ENCODE measurements around the gene CACNA2D1.
"Not testable (repeated sequence)": the region's sequence is repeated elsewhere in the genome, so short reads cannot be mapped to it uniquely, and the experiment has no call there.

The CACNA2D1 gene

DNA sequence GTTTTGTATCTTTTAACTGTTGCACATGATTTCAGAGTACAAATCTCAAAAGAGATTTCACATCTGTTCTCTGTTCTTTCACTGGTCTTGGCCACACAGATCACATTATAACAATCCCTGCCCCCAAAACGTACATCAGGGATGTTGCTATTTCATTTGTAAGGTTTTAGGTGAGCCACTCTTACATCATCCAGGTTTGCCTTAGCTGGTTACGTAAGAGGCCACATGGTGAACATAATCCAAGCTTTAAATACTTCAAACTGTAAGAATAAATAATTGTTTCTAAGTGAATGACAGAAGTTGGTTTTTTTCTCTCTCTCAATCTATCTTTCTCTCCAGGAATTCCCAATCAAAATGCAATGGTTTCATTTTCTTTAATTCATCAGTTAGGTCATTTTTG, 427.8 kb downstream of the CACNA2D1 start:
- Histone ChIP-seq H3K36me3 (ENCODE audit: control insufficient read depth, insufficient read depth, low read length) (no peaks in the 10 kb centered on the region), H3K9me3 (ENCODE audit: control insufficient read depth, insufficient read depth, low read length) (no peaks in the 10 kb centered on the region), H3K27me3 (ENCODE audit: control insufficient read depth, insufficient read depth, low read length) (no peaks in the 10 kb centered on the region), H3K27ac (ENCODE audit: low read length) (no peak overlapping the region), H3K4me1 (ENCODE audit: control insufficient read depth, insufficient read depth, low read length) (no peaks in the 10 kb centered on the region), H3K4me3 (ENCODE audit: low read length) (no peak overlapping the region)
- no peak for DNase-seq (ENCODE audit: low read depth, low spot score)
- WGBS (ENCODE audit: insufficient coverage, insufficient read length), result no CpG with 5 or more reads among the region's 2 CpGs

GRCh38 chr7:82014574-82014973, 429.0 kb downstream of the CACNA2D1 start:
- not testable (repeated sequence) for H3K4me3 ChIP-seq (ENCODE audit: low read length); H3K36me3 ChIP-seq (ENCODE audit: control insufficient read depth, insufficient read depth, low read length); H3K4me1 ChIP-seq (ENCODE audit: control insufficient read depth, insufficient read depth, low read length); DNase-seq (ENCODE audit: low read depth, low spot score); H3K27ac ChIP-seq (ENCODE audit: low read length); H3K9me3 ChIP-seq (ENCODE audit: control insufficient read depth, insufficient read depth, low read length); H3K27me3 ChIP-seq (ENCODE audit: control insufficient read depth, insufficient read depth, low read length)
- no CpG with 5 or more reads among the region's 9 CpGs for WGBS (ENCODE audit: insufficient coverage, insufficient read length)

- Histone ChIP-seq H3K36me3 (ENCODE audit: control insufficient read depth, insufficient read depth, low read length) (no peaks in the 10 kb centered on the region), H3K4me3 (ENCODE audit: low read length) (no peak overlapping the region), H3K27me3 (ENCODE audit: control insufficient read depth, insufficient read depth, low read length) (no peaks in the 10 kb centered on the region), H3K4me1 (ENCODE audit: control insufficient read depth, insufficient read depth, low read length) (no peaks in the 10 kb centered on the region), H3K9me3 (ENCODE audit: control insufficient read depth, insufficient read depth, low read length) (no peaks in the 10 kb centered on the region), H3K27ac (ENCODE audit: low read length) (no peak overlapping the region)
- WGBS (ENCODE audit: insufficient coverage, insufficient read length), result no CpG with 5 or more reads among the region's 4 CpGs
- DNase-seq (ENCODE audit: low read depth, low spot score), result no peak
These were observed 431.1 kb downstream of the CACNA2D1 start for GRCh38 chr7:82012453-82012852.

DNA sequence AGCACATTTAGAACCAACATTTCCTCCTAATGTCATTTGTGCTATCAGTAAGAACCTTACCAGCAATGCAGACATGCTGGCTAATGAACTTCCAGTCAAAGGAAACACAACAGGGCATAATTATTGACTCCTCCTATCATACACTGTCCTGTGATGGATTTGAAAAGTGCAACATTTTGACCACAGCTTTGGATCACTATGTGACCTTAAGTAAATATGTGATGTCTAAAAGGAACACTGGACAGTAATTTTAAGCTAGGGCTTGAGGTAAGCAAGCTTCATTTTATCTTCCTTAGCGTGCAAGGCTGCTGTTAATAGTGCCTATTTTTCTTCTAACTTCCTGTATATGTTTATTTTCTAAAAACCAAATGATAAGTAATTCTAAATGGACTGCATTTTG, 433.2 kb downstream of the CACNA2D1 start:
- H3K36me3 ChIP-seq (ENCODE audit: control insufficient read depth, insufficient read depth, low read length), result no peaks in the 10 kb centered on the region
- no CpG with 5 or more reads among the region's 1 CpG for WGBS (ENCODE audit: insufficient coverage, insufficient read length)

DNA sequence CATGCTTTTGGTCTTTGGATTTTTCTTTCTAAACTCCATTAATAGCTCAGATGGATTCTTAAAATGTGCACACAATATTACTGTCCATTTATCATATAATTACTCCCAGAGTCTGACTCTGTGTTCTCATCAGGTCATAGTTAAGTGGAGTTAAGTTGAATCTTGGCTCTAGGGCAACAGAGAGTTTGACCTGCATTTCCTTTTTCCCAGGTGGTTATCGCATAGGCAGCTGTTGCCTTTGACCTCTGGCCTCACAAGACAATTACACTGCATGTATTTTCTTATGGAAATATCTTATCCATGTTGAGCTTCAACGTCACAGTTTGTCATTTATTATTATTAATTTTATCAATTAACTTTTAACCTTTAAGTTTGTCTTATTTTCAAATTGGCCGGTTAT, 436.3 kb downstream of the CACNA2D1 start:
- Histone ChIP-seq H3K36me3 (ENCODE audit: control insufficient read depth, insufficient read depth, low read length) (no peaks in the 10 kb centered on the region), H3K4me3 (ENCODE audit: low read length) (no peak overlapping the region), H3K4me1 (ENCODE audit: control insufficient read depth, insufficient read depth, low read length) (no peaks in the 10 kb centered on the region), H3K27ac (ENCODE audit: low read length) (no peak overlapping the region), H3K9me3 (ENCODE audit: control insufficient read depth, insufficient read depth, low read length) (no peaks in the 10 kb centered on the region), H3K27me3 (ENCODE audit: control insufficient read depth, insufficient read depth, low read length) (no peaks in the 10 kb centered on the region)
- no CpG with 5 or more reads among the region's 3 CpGs for WGBS (ENCODE audit: insufficient coverage, insufficient read length)
- DNase-seq (ENCODE audit: low read depth, low spot score), result no peak

More for the DNA sequence above, 433.2 kb downstream of the CACNA2D1 start:
- no peak for DNase-seq (ENCODE audit: low read depth, low spot score)
- Histone ChIP-seq H3K27ac (ENCODE audit: low read length) (no peak overlapping the region), H3K27me3 (ENCODE audit: control insufficient read depth, insufficient read depth, low read length) (no peaks in the 10 kb centered on the region), H3K4me3 (ENCODE audit: low read length) (no peak overlapping the region), H3K9me3 (ENCODE audit: control insufficient read depth, insufficient read depth, low read length) (no peaks in the 10 kb centered on the region), H3K4me1 (ENCODE audit: control insufficient read depth, insufficient read depth, low read length) (no peaks in the 10 kb centered on the region)

GRCh38 chr7:82005056-82005455, 438.5 kb downstream of the CACNA2D1 start:
- no peak overlapping the region for H3K4me3 ChIP-seq (ENCODE audit: low read length)
- no peaks in the 10 kb centered on the region for H3K9me3 ChIP-seq (ENCODE audit: control insufficient read depth, insufficient read depth, low read length)
- 100% methylated on average over 1 of the region's 2 CpGs for WGBS (ENCODE audit: insufficient coverage, insufficient read length)
- no peak overlapping the region for H3K27ac ChIP-seq (ENCODE audit: low read length)
- no peaks in the 10 kb centered on the region for H3K4me1 ChIP-seq (ENCODE audit: control insufficient read depth, insufficient read depth, low read length)
- H3K27me3 ChIP-seq (ENCODE audit: control insufficient read depth, insufficient read depth, low read length), result no peaks in the 10 kb centered on the region
- DNase-seq (ENCODE audit: low read depth, low spot score), result no peak
- H3K36me3 ChIP-seq (ENCODE audit: control insufficient read depth, insufficient read depth, low read length), result no peaks in the 10 kb centered on the region

DNA sequence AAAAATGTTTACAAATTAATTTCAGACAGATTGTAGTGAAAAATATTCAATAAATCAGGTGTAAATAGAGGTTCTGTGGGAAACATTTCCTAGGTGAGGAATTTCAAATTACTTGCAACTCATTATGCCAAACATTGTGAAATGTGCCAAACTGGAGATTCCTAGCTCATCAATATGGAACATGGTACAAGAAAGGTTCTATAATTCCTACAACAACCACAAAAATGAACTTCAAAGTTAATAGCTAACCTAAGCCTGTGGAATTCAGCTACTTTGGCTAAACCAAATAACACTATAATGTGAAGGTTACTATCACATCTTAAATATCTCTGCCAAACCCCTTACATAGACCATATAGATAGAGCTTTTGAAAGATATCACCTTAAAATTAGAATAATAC, 450.4 kb downstream of the CACNA2D1 start:
- Histone ChIP-seq H3K27ac (ENCODE audit: low read length) (no peak overlapping the region), H3K4me3 (ENCODE audit: low read length) (no peak overlapping the region), H3K4me1 (ENCODE audit: control insufficient read depth, insufficient read depth, low read length) (no peaks in the 10 kb centered on the region), H3K9me3 (ENCODE audit: control insufficient read depth, insufficient read depth, low read length) (no peaks in the 10 kb centered on the region), H3K36me3 (ENCODE audit: control insufficient read depth, insufficient read depth, low read length) (no peaks in the 10 kb centered on the region), H3K27me3 (ENCODE audit: control insufficient read depth, insufficient read depth, low read length) (no peaks in the 10 kb centered on the region)
- DNase-seq (ENCODE audit: low read depth, low spot score), result no peak

- H3K36me3 ChIP-seq (ENCODE audit: control insufficient read depth, insufficient read depth, low read length), result no peaks in the 10 kb centered on the region
- H3K27me3 ChIP-seq (ENCODE audit: control insufficient read depth, insufficient read depth, low read length), result no peaks in the 10 kb centered on the region
- DNase-seq (ENCODE audit: low read depth, low spot score), result no peak
- no peaks in the 10 kb centered on the region for H3K9me3 ChIP-seq (ENCODE audit: control insufficient read depth, insufficient read depth, low read length)
- no peak overlapping the region for H3K27ac ChIP-seq (ENCODE audit: low read length)
- H3K4me1 ChIP-seq (ENCODE audit: control insufficient read depth, insufficient read depth, low read length), result no peaks in the 10 kb centered on the region
- WGBS (ENCODE audit: insufficient coverage, insufficient read length), result no CpG with 5 or more reads among the region's 2 CpGs
- no peak overlapping the region for H3K4me3 ChIP-seq (ENCODE audit: low read length)
These were observed 453.2 kb downstream of the CACNA2D1 start for GRCh38 chr7:81990395-81990794.

- WGBS (ENCODE audit: insufficient coverage, insufficient read length), result no CpG with 5 or more reads among the region's 3 CpGs
These were observed 456.7 kb downstream of the CACNA2D1 start for GRCh38 chr7:81986723-81987470.

GRCh38 chr7:81983406-81983805, 460.2 kb downstream of the CACNA2D1 start:
- no peaks in the 10 kb centered on the region for H3K27me3 ChIP-seq (ENCODE audit: control insufficient read depth, insufficient read depth, low read length)
- no peaks in the 10 kb centered on the region for H3K4me1 ChIP-seq (ENCODE audit: control insufficient read depth, insufficient read depth, low read length)

More at GRCh38 chr7:81986723-81987470, 456.7 kb downstream of the CACNA2D1 start:
- Histone ChIP-seq H3K4me1 (ENCODE audit: control insufficient read depth, insufficient read depth, low read length) (no peaks in the 10 kb centered on the region), H3K4me3 (ENCODE audit: low read length) (no peak overlapping the region), H3K9me3 (ENCODE audit: control insufficient read depth, insufficient read depth, low read length) (no peaks in the 10 kb centered on the region), H3K27me3 (ENCODE audit: control insufficient read depth, insufficient read depth, low read length) (no peaks in the 10 kb centered on the region), H3K36me3 (ENCODE audit: control insufficient read depth, insufficient read depth, low read length) (no peaks in the 10 kb centered on the region), H3K27ac (ENCODE audit: low read length) (no peak overlapping the region)
- DNase-seq (ENCODE audit: low read depth, low spot score), result no peak

GRCh38 chr7:81973117-81973516, 470.5 kb downstream of the CACNA2D1 start:
- H3K27ac ChIP-seq (ENCODE audit: low read length), result no peak overlapping the region
- no peak overlapping the region for H3K4me3 ChIP-seq (ENCODE audit: low read length)
- DNase-seq (ENCODE audit: low read depth, low spot score), result no peak
- WGBS (ENCODE audit: insufficient coverage, insufficient read length), result no CpG with 5 or more reads among the region's 2 CpGs
- H3K36me3 ChIP-seq (ENCODE audit: control insufficient read depth, insufficient read depth, low read length), result no peaks in the 10 kb centered on the region
- no peaks in the 10 kb centered on the region for H3K9me3 ChIP-seq (ENCODE audit: control insufficient read depth, insufficient read depth, low read length)
- no peaks in the 10 kb centered on the region for H3K4me1 ChIP-seq (ENCODE audit: control insufficient read depth, insufficient read depth, low read length)
- H3K27me3 ChIP-seq (ENCODE audit: control insufficient read depth, insufficient read depth, low read length), result no peaks in the 10 kb centered on the region

More at GRCh38 chr7:81983406-81983805, 460.2 kb downstream of the CACNA2D1 start:
- no peaks in the 10 kb centered on the region for H3K9me3 ChIP-seq (ENCODE audit: control insufficient read depth, insufficient read depth, low read length)
- WGBS (ENCODE audit: insufficient coverage, insufficient read length), result no CpG with 5 or more reads among the region's 3 CpGs
- no peak overlapping the region for H3K4me3 ChIP-seq (ENCODE audit: low read length)
- H3K27ac ChIP-seq (ENCODE audit: low read length), result no peak overlapping the region
- DNase-seq (ENCODE audit: low read depth, low spot score), result no peak
- H3K36me3 ChIP-seq (ENCODE audit: control insufficient read depth, insufficient read depth, low read length), result no peaks in the 10 kb centered on the region
